GM12865 (cell line): ENCODE data around the gene FGF14.
A peak's percentile ranks its signal among the peaks of the same experiment; 100 is the strongest.

ENCODE experiments used
- DNase-seq: peaks from one replicate; pipeline ENCODE4 v3.0.0; 2010; ENCODE audit warnings: low read depth
- H3K4me3 ChIP-seq: 2 replicates; pipeline ENCODE4 v1.5.1; 2011; ENCODE audit warnings: mild to moderate bottlenecking, low read depth, low read length, control low read depth
- TF ChIP-seq, protein P1 (sequence below): IDR thresholded peaks from 2 replicates; pipeline ENCODE4 v1.5.1; 2011; ENCODE audit warnings: low read length, control low read depth, low read depth, inconsistent platforms; ENCODE audit not compliant: insufficient read depth; ENCODE audit errors: missing control alignments

Gene FGF14

DNA sequence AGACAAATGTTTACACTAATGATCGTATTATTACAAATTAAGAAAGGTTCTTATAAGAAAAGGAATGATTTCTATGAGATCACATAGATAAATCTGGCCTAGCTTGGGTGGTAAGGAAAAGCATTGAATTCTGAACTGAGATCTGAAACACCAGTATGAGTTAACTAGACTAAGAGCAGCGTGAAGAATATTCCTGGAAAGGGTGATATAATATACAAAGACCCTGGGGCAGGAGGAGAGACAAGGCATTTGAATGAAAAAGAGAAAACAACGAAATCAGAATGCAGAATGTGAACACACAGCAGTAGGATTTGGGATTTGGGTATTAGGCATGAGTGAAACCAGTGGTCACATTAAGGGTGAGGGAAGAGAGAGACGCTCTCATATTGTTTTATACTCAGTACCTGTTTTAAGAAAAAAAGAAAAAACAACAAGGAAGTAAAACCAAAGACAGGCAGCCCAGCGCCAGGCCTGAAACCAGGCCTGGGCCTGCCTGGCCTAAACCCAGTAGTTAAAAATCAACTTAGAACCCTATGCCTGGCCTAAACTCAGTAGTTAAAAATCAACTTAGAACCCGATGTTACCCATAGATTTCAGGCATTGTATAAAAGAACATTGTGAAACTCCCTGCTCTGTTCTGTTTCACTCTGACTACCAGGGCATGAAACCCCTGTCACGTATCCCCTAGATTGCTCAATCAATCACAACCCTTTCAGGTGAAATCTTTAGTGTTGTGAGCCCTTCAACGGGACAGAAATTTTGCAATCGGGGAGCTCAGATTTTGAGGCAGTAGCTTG lies 662.3 kb downstream of the FGF14 start:
- no peak overlapping the region for H3K4me3 ChIP-seq
- peak; percentile 38 for DNase-seq

DNA sequence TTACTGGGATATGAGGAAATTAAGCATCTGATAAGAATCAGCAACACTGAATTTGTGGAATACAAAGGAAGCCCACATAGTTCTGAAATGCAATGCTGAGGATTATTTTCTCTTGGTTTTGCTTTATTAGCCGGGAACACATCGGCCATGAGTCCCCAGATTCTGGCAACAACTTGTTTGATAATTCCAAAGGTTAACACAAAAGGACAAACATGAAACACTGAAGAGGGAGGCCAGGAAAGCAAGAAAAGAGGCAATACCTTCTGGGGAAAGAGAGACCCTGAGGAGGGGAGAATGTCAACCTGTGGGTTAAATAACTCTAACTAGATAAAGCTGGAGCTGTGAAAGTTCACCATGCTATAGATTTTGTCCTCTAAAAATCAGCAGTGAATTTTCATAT lies 663.5 kb downstream of the FGF14 start:
- TF ChIP-seq, protein P1, sequence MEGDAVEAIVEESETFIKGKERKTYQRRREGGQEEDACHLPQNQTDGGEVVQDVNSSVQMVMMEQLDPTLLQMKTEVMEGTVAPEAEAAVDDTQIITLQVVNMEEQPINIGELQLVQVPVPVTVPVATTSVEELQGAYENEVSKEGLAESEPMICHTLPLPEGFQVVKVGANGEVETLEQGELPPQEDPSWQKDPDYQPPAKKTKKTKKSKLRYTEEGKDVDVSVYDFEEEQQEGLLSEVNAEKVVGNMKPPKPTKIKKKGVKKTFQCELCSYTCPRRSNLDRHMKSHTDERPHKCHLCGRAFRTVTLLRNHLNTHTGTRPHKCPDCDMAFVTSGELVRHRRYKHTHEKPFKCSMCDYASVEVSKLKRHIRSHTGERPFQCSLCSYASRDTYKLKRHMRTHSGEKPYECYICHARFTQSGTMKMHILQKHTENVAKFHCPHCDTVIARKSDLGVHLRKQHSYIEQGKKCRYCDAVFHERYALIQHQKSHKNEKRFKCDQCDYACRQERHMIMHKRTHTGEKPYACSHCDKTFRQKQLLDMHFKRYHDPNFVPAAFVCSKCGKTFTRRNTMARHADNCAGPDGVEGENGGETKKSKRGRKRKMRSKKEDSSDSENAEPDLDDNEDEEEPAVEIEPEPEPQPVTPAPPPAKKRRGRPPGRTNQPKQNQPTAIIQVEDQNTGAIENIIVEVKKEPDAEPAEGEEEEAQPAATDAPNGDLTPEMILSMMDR = no peak
- H3K4me3 ChIP-seq = no peak overlapping the region
- DNase-seq = no peak

More for the DNA sequence above, 662.3 kb downstream of the FGF14 start:
- TF ChIP-seq, protein P1 = no peak

DNA sequence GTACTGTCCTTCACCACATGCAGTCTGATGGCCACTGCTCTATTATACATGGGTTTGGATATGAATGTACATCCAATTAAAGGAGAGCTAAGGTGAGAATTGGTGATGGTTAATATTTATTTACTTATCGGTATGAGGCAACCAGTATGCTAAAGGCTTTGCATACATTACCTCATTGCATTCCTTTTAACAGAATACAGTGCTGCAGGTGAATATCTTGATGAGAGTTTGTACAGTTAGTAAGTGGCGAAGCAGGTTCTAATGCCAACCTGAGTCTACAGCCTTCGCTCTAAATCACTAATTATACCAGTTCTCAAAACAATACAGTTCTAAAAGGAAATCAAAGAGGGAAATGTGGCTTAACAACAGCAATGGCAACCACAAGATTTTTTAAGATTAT lies 665.3 kb downstream of the FGF14 start:
- TF ChIP-seq, protein P1 = no peak
- DNase-seq = no peak

DNA sequence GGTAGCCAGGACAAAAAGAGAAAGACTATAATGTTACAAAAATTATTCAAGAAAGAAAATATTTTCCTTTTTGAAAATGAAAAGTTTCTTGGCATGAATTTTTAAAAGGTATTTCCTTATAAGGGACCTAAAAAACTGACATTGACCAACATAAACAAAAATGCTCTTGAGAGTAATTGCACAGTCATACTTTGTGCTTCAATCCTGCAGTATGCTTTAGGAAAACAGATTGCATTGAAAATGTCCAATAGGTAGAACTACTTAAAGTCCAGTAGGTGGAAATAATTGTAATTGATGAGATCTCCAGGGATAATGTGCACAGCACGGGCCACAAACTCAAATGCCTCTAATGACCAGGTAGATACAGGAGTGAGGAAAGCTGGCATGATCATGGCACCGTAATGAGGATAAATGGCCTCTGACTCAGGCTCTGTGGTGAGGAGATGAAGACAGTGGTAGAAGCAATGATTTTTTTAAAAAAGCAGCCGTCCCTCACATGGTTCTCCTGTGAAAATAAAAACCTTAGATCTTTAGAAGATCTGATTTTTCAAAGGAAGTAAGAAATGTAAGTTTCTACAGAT lies 671.3 kb downstream of the FGF14 start:
- DNase-seq = no peak
- TF ChIP-seq, protein P1 = no peak
- no peak overlapping the region for H3K4me3 ChIP-seq

More for the DNA sequence above, 665.3 kb downstream of the FGF14 start:
- H3K4me3 ChIP-seq = no peak overlapping the region

DNA sequence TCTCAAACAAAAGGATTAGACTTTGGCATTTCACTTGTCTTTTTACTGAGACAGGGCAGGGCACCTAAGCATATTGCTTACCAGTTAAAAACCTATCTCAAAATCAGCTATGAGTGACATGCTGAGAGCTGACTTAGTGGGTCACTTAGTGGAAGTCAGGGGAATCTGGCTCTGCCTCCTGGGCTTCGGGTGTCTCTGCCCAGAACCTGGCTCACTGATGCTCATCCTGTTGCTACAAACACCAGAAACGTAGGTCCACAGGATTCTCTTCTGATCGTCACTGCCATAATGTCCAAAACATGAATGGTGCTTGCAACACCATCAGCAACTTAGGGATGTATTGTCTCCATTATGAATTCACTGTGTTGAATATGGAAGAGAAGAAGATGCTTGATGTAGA lies 673.2 kb downstream of the FGF14 start:
- H3K4me3 ChIP-seq = no peak overlapping the region
- TF ChIP-seq, protein P1 = no peak
- DNase-seq = no peak

DNA sequence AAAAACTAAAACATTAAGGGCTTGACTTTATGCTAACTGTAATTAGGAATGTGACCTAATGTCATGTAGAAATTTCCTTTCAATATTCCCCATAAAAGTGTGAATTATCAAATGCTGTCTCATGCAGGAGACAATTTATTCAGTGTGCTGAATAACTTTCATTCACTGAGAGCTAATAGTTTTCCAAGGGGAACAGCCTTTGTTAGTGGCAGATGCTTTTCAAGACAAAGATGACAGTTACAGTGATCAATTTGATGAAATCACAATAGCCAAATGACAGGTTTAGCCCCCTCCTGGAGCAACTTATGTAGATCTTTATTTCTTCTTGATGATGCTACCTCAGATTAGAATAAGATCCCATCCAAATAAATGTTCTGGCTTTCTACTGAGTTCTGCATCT lies 673.8 kb downstream of the FGF14 start:
- TF ChIP-seq, protein P1 = no peak
- DNase-seq = no peak

More for the DNA sequence above, 673.8 kb downstream of the FGF14 start:
- no peak overlapping the region for H3K4me3 ChIP-seq
